Measurements from ENCODE around the gene CHDH. TPM values are rescaled to one million over a fixed set of nuclear protein-coding genes. Genes with fewer than 3 reads are reported as not detected.

Gene CHDH
- total RNA-seq, 4 donors from 2014 or later: 2.8 to 15.9 (median 9.7) TPM

GRCh38 chr3:53780171-53780570, 66.0 kb downstream of the CHDH start:
- H3K4me3 ChIP-seq: no peak overlapping the region
- peaks cover 0 to 20% (median 0%) of the 10 kb centered on the region in 3 donors for H3K36me3 ChIP-seq
- peaks cover 0 to 13% (median 3%) of the 10 kb centered on the region in 4 donors for H3K4me1 ChIP-seq
- no peak for DNase-seq (ENCODE audit: low spot score in 2 of 2)
- TF ChIP-seq POLR2A (IDR thresholded peaks at IDR 0.05): no peak
- TF ChIP-seq EP300 (IDR thresholded peaks at IDR 0.05): no peak
- TF ChIP-seq CTCF (IDR thresholded peaks at IDR 0.05): no peak
- H3K27me3 ChIP-seq: no peaks in the 10 kb centered on the region
- 93 to 95% methylated on average over 4 of the region's 4 CpGs for WGBS, 2 donors
- H3K9me3 ChIP-seq: no peaks in the 10 kb centered on the region
- no peak overlapping the region for H3K27ac ChIP-seq

GRCh38 chr3:53778153-53778552, 68.1 kb downstream of the CHDH start:
- Histone ChIP-seq H3K4me3 (no peak overlapping the region), H3K36me3 (peaks cover 0 to 8% (median 0%) of the 10 kb centered on the region in 3 donors), H3K9me3 (no peaks in the 10 kb centered on the region), H3K27me3 (no peaks in the 10 kb centered on the region), H3K27ac (no peak overlapping the region), H3K4me1 (peaks cover 0 to 21% (median 5%) of the 10 kb centered on the region in 4 donors)
- no peak for DNase-seq (ENCODE audit: low spot score in 2 of 2)
- TF ChIP-seq CTCF (IDR thresholded peaks at IDR 0.05) (no peak), POLR2A (IDR thresholded peaks at IDR 0.05) (no peak), EP300 (IDR thresholded peaks at IDR 0.05) (no peak)
- 84 to 85% methylated on average over 3 of the region's 3 CpGs for WGBS, 2 donors

DNA sequence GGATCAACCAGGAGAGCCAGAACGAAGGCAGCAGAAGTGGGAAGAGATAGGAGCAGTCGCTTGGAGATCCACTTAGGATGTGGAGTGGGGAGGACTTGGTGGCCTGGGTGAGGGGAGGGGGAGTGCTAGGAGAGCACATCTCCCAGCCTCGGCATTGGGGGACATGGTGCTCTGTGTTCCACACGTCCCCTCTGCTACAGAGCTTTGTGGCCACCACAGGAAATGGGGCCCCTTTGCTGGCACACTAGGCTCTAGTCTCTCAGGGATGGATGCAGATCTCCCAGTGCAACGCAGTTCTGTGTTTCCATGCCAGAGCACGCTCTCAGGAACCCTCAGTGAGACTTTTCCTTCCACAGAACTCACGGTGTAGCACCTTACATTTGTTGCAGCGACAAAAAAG, 68.8 kb downstream of the CHDH start:
- peaks cover 0 to under 1% (median 0%) of the 10 kb centered on the region in 3 donors for H3K36me3 ChIP-seq
- H3K9me3 ChIP-seq: no peaks in the 10 kb centered on the region
- peaks cover 0 to 28% (median 5%) of the 10 kb centered on the region in 4 donors for H3K4me1 ChIP-seq
- 86 to 98% methylated on average over 8 of the region's 8 CpGs for WGBS, 2 donors
- H3K27ac ChIP-seq: no peak overlapping the region
- DNase-seq (ENCODE audit: low spot score in 2 of 2): no peak
- TF ChIP-seq EP300 (IDR thresholded peaks at IDR 0.05) (no peak), CTCF (IDR thresholded peaks at IDR 0.05) (no peak), POLR2A (IDR thresholded peaks at IDR 0.05) (no peak)
- no peak overlapping the region for H3K4me3 ChIP-seq
- H3K27me3 ChIP-seq: no peaks in the 10 kb centered on the region

DNA sequence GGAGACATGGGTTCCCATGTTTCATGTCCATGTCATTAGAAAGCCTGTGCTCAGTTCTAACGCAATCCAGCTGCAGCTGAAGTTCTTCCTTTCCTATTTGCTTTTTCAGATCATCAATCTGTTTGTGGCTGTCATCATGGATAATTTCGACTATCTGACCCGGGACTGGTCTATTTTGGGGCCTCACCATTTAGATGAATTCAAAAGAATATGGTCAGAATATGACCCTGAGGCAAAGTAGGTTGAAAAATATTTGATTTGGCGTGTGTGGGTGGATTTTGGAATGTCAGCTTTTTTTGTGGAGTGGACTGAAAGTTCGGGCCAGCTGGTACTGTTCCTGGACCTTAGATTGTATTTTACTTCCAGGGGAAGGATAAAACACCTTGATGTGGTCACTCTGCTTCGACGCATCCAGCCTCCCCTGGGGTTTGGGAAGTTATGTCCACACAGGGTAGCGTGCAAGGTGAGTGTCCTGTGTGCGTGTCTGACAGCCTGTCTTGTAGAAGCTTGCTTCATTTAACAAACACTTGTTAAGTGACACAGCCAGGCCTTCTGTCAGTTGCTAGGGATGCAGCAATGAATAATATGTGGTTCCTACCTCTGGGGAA, 69.6 kb downstream of the CHDH start:
- peaks cover 0 to 28% (median 5%) of the 10 kb centered on the region in 4 donors for H3K4me1 ChIP-seq
- no peaks in the 10 kb centered on the region for H3K36me3 ChIP-seq
- H3K27ac ChIP-seq: peak overlapping the region in 2 of 4 donors; percentile 30
- H3K4me3 ChIP-seq: no peak overlapping the region
- no peak for TF ChIP-seq POLR2A (IDR thresholded peaks at IDR 0.05)
- TF ChIP-seq EP300 (IDR thresholded peaks at IDR 0.05): no peak
- TF ChIP-seq CTCF (IDR thresholded peaks at IDR 0.05): no peak
- 40 to 51% methylated on average over 9 of the region's 9 CpGs for WGBS, 2 donors
- H3K27me3 ChIP-seq: no peaks in the 10 kb centered on the region
- no peaks in the 10 kb centered on the region for H3K9me3 ChIP-seq
- no peak for DNase-seq (ENCODE audit: low spot score in 2 of 2)

GRCh38 chr3:53775834-53776251, 70.4 kb downstream of the CHDH start:
- no peak overlapping the region for H3K27ac ChIP-seq
- H3K9me3 ChIP-seq: no peaks in the 10 kb centered on the region
- TF ChIP-seq CTCF (IDR thresholded peaks at IDR 0.05) (no peak), POLR2A (IDR thresholded peaks at IDR 0.05) (no peak), EP300 (IDR thresholded peaks at IDR 0.05) (no peak)
- no peaks in the 10 kb centered on the region for H3K36me3 ChIP-seq
- H3K4me3 ChIP-seq: no peak overlapping the region
- DNase-seq (ENCODE audit: low spot score in 2 of 2): no peak
- H3K4me1 ChIP-seq: peaks cover 0 to 28% (median 5%) of the 10 kb centered on the region in 4 donors
- no peaks in the 10 kb centered on the region for H3K27me3 ChIP-seq
- WGBS, 2 donors: 74 to 84% methylated on average over 5 of the region's 5 CpGs
